Measurements from ENCODE around the gene SCAMP4.

Gene SCAMP4

DNA sequence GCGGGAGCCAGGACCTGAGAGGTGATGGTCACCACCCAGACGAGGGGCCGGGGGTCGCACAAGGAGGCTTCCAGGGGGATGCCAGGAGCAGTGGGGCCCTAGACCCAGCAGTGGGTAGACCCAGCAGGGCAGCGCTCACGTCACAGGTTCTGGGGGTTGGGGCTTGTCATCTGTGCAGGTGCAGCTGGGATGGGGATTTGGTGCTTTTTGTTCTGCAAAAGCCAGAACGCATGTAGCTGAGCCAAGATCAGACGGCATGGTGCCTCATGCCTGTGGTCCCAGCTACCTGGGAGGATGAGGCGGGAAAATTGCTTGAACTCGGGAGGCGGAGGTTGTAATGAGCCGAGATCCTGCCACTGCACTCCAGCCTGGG is 50.9 kb downstream of the SCAMP4 start:
- no peak for DNase-seq (ENCODE audit: low read depth in 1 of 2, low spot score in 1 of 2)
- TF ChIP-seq POLR2AphosphoS5 (IDR thresholded peaks at IDR 0.05; ENCODE audit: low read depth) = no peak
- no peak for TF ChIP-seq SPI1 (IDR thresholded peaks at IDR 0.05; ENCODE audit: borderline replicate concordance, low read depth)
- no peak for TF ChIP-seq GABPA (IDR thresholded peaks at IDR 0.05; ENCODE audit: low read depth)
- TF ChIP-seq, protein P1, sequence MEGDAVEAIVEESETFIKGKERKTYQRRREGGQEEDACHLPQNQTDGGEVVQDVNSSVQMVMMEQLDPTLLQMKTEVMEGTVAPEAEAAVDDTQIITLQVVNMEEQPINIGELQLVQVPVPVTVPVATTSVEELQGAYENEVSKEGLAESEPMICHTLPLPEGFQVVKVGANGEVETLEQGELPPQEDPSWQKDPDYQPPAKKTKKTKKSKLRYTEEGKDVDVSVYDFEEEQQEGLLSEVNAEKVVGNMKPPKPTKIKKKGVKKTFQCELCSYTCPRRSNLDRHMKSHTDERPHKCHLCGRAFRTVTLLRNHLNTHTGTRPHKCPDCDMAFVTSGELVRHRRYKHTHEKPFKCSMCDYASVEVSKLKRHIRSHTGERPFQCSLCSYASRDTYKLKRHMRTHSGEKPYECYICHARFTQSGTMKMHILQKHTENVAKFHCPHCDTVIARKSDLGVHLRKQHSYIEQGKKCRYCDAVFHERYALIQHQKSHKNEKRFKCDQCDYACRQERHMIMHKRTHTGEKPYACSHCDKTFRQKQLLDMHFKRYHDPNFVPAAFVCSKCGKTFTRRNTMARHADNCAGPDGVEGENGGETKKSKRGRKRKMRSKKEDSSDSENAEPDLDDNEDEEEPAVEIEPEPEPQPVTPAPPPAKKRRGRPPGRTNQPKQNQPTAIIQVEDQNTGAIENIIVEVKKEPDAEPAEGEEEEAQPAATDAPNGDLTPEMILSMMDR (IDR thresholded peaks at IDR 0.05; ENCODE audit: insufficient read depth, low read length) = no peak
- no peak for TF ChIP-seq REST (IDR thresholded peaks at IDR 0.05; ENCODE audit: insufficient replicate concordance, low read depth)
- no peak overlapping the region for H3K4me3 ChIP-seq (replicated peaks; ENCODE audit: insufficient read depth, low read length)
- H3K27ac ChIP-seq (replicated peaks) = no peak overlapping the region
- H3K27me3 ChIP-seq (ENCODE audit: insufficient read depth, poor library complexity, severe bottlenecking) = no peaks in the 10 kb centered on the region

DNA sequence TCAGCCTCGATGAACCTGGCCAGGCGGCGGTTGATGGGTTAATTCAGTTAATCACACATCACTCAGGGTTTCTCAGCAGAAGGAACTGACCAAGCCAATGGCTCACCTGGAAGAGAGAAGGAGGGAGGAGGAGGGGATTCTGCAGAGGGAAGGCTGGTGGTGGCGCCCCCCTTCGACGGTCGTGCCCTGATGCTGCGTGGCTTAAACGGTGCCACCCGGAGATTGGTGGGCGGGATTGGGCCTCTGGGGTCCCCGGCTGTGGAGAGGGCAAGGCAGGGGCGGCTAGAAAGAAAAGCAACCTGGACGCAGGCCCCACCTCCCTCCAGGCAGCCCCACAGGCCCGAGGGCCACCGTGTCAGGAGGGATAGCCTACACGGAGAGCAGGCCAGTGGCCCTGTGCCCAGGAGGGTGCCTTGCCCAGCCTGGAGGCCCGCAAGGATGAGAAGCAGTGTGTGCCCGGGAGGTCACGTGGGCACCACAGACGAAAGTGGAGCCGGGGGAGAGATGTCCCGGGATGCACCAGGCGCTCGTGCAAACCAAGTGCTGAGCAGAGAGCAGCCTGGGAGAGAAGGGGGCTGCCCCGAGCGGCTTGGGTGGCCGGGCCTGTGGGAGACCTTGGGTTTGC is 51.8 kb downstream of the SCAMP4 start:
- no peak for DNase-seq (ENCODE audit: low read depth in 1 of 2, low spot score in 1 of 2)
- no peak for TF ChIP-seq REST (IDR thresholded peaks at IDR 0.05; ENCODE audit: insufficient replicate concordance, low read depth)
- TF ChIP-seq POLR2AphosphoS5 (IDR thresholded peaks at IDR 0.05; ENCODE audit: low read depth) = no peak
- TF ChIP-seq, protein P1 (IDR thresholded peaks at IDR 0.05; ENCODE audit: insufficient read depth, low read length) = no peak
- no peak for TF ChIP-seq GABPA (IDR thresholded peaks at IDR 0.05; ENCODE audit: low read depth)
- no peak for TF ChIP-seq SPI1 (IDR thresholded peaks at IDR 0.05; ENCODE audit: borderline replicate concordance, low read depth)
- Histone ChIP-seq H3K4me3 (replicated peaks; ENCODE audit: insufficient read depth, low read length) (no peak overlapping the region), H3K27ac (replicated peaks) (no peak overlapping the region), H3K27me3 (ENCODE audit: insufficient read depth, poor library complexity, severe bottlenecking) (no peaks in the 10 kb centered on the region)

- H3K4me3 ChIP-seq (replicated peaks; ENCODE audit: insufficient read depth, low read length) = no peak overlapping the region
- DNase-seq (ENCODE audit: low read depth in 1 of 2, low spot score in 1 of 2) = no peak
- no peaks in the 10 kb centered on the region for H3K27me3 ChIP-seq (ENCODE audit: insufficient read depth, poor library complexity, severe bottlenecking)
- no peak overlapping the region for H3K27ac ChIP-seq (replicated peaks)
- no peak for TF ChIP-seq POLR2AphosphoS5 (IDR thresholded peaks at IDR 0.05; ENCODE audit: low read depth)
Observed at GRCh38 chr19:1957562-1958248, 52.5 kb downstream of the SCAMP4 start.

GRCh38 chr19:1959928-1960589 is 54.9 kb downstream of the SCAMP4 start:
- no peak overlapping the region for H3K4me3 ChIP-seq (replicated peaks; ENCODE audit: insufficient read depth, low read length)
- DNase-seq (ENCODE audit: low read depth in 1 of 2, low spot score in 1 of 2) = no peak
- TF ChIP-seq GABPA (IDR thresholded peaks at IDR 0.05; ENCODE audit: low read depth) (no peak), POLR2AphosphoS5 (IDR thresholded peaks at IDR 0.05; ENCODE audit: low read depth) (no peak), REST (IDR thresholded peaks at IDR 0.05; ENCODE audit: insufficient replicate concordance, low read depth) (no peak), SPI1 (IDR thresholded peaks at IDR 0.05; ENCODE audit: borderline replicate concordance, low read depth) (no peak)
- TF ChIP-seq, protein P1 (IDR thresholded peaks at IDR 0.05; ENCODE audit: insufficient read depth, low read length) = no peak
- no peaks in the 10 kb centered on the region for H3K27me3 ChIP-seq (ENCODE audit: insufficient read depth, poor library complexity, severe bottlenecking)
- no peak overlapping the region for H3K27ac ChIP-seq (replicated peaks)
